ENCODE measurements around the gene AOPEP.

AOPEP gene

DNA sequence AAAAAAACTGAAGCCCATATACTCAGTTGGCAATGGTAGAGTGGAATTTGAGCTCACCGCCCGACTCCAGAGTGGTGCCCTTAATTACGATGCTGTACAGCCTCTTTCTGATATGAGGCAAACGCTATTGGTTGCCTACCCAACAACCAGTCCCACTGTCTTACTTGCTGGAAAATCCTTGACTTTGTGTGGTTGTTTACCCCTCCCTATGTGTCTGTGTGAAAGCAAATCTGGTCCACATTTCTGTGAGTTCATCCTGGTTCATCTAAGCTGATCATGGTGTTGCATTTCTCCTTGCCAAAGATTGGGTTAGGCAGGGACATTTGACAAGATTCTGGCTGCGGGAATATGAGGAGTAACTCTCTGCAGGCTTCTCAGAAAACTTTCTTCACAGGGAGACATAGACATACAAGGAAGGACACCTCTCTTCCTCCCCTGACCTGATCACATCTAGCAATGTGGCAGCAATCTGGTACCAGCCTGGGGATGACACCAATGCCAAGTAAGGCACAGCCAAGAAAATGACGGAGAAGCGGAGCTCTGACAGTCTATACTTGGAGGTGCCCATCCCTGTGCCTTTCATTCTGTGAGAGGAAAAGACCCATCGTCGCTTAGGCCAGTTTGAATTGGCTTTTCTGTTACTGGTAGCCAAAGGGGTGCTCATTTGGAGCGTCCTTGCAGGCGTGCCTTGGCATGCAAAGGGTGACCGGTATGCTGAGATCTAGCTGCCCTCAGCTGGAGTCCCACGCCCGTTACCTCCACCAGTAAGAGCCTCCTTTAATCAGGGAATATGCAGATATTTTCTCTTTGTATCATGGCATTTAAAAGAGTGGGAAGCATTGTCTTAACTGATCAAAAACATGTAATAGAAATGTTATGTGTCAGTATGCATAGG, 124.3 kb downstream of the AOPEP start:
- H3K27me3 ChIP-seq, result no peaks in the 10 kb centered on the region
- H3K4me1 ChIP-seq, result peaks cover 0 to 12% (median 0%) of the 10 kb centered on the region in 4 donors
- TF ChIP-seq, protein P1, sequence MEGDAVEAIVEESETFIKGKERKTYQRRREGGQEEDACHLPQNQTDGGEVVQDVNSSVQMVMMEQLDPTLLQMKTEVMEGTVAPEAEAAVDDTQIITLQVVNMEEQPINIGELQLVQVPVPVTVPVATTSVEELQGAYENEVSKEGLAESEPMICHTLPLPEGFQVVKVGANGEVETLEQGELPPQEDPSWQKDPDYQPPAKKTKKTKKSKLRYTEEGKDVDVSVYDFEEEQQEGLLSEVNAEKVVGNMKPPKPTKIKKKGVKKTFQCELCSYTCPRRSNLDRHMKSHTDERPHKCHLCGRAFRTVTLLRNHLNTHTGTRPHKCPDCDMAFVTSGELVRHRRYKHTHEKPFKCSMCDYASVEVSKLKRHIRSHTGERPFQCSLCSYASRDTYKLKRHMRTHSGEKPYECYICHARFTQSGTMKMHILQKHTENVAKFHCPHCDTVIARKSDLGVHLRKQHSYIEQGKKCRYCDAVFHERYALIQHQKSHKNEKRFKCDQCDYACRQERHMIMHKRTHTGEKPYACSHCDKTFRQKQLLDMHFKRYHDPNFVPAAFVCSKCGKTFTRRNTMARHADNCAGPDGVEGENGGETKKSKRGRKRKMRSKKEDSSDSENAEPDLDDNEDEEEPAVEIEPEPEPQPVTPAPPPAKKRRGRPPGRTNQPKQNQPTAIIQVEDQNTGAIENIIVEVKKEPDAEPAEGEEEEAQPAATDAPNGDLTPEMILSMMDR (IDR thresholded peaks at IDR 0.05), result no peak
- H3K9me3 ChIP-seq, result no peaks in the 10 kb centered on the region
- H3K4me3 ChIP-seq, result no peak overlapping the region
- intact Hi-C loops (cut with DNase I; ENCODE audit: low total_unique reads), result no loop called here
- H3K36me3 ChIP-seq, result no peaks in the 10 kb centered on the region
- H3K27ac ChIP-seq, result no peak overlapping the region
- no peak for DNase-seq

DNA sequence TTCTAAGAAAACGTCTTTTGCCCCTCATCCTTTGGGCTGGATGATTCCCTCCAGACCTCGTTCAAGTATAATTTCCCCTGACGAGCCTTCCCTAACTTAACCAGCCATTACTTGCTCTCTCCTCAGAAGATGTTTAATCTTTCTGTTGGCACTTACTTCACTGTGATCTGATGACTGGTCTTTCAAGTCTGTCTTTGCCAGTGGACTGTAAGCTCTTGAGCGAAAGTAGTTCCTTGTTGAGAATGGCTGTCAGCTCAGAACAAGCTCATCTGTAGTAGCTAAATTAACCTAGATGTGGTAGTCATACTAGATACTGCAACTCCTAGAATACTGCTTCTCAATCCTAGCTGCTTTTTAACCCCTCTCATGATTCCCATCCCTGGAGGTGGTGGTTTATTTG, 125.0 kb downstream of the AOPEP start:
- no peaks in the 10 kb centered on the region for H3K36me3 ChIP-seq
- no peak for DNase-seq
- intact Hi-C loops (cut with DNase I; ENCODE audit: low total_unique reads), result no loop called here
- H3K9me3 ChIP-seq, result no peaks in the 10 kb centered on the region
- TF ChIP-seq, protein P1 (IDR thresholded peaks at IDR 0.05), result no peak
- no peaks in the 10 kb centered on the region for H3K27me3 ChIP-seq
- no peak overlapping the region for H3K4me3 ChIP-seq
- H3K27ac ChIP-seq, result no peak overlapping the region
- peaks cover 0 to 12% (median 0%) of the 10 kb centered on the region in 4 donors for H3K4me1 ChIP-seq

DNA sequence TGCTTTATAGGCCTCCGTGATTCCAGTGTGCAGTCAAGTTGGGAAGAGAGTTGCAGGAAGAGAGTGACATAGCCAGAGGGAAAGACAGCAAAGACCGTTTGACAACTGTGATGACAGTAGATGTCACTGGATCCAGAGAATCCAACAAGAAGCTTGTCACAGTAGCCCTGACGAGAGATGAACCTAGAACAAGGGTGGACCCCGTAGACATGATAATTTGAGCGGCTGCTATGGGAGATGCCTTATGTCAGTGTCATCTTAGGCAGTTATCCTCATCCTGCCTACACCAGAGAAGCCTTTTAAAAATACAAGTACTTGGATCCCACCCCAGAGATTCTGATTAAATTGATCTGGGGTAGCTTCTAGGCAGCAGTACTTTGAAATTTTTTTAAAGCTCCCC, 125.4 kb downstream of the AOPEP start:
- Histone ChIP-seq H3K27me3 (no peaks in the 10 kb centered on the region), H3K9me3 (no peaks in the 10 kb centered on the region), H3K27ac (no peak overlapping the region), H3K4me1 (peaks cover 0 to 12% (median 0%) of the 10 kb centered on the region in 4 donors), H3K36me3 (no peaks in the 10 kb centered on the region), H3K4me3 (no peak overlapping the region)
- TF ChIP-seq, protein P1 (IDR thresholded peaks at IDR 0.05), result no peak
- no peak for DNase-seq
- intact Hi-C loops (cut with DNase I; ENCODE audit: low total_unique reads), result loop anchor here (2.0 kb wide), 1 partner anchor 57 kb away; no protein-coding TSS in a partner anchor

DNA sequence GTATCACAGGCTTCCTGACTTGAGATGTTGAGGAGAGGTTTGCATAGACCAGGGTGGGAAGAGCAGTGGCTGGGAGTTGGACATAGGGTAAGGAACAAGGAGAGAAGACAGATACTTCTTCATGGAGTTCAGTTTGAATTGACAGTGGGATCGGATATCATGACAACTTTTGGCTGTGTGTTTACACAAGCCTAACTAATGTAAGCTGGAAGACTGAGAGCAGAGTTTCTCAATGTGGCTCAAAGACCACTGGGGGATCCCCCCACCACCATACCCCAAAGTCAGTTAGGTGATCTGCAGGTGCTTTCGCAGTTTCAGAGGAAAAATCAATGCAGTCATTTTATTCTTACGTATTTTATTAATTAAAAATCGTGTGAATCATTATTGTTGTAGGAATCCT, 125.9 kb downstream of the AOPEP start:
- no peak for DNase-seq
- Histone ChIP-seq H3K27me3 (no peaks in the 10 kb centered on the region), H3K4me3 (no peak overlapping the region), H3K27ac (no peak overlapping the region), H3K9me3 (no peaks in the 10 kb centered on the region), H3K4me1 (peaks cover 0 to 8% (median 0%) of the 10 kb centered on the region in 4 donors), H3K36me3 (no peaks in the 10 kb centered on the region)
- TF ChIP-seq, protein P1 (IDR thresholded peaks at IDR 0.05), result no peak
- intact Hi-C loops (cut with DNase I; ENCODE audit: low total_unique reads), result loop anchor here (2.0 kb wide), 1 partner anchor 58 kb away; no protein-coding TSS in a partner anchor

DNA sequence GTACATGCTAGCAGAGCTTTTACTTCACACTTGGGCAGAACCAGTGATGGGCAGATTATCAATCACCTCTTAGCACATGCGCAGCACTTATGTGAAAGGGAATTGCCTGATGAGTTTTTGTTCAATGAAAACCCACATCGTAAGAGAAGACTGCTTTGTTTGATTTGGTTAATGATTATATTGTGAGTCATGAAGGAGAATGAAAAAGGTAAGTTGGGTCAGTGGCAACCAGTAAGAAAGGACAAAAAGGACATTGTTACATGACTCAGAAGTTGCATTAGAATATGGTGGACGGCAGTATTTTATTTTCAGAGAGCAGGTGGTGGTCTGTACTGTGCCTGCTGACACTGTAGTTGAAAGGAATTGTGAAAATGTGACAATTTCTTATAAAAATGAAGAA, 127.4 kb downstream of the AOPEP start:
- TF ChIP-seq, protein P1 (IDR thresholded peaks at IDR 0.05), result no peak
- intact Hi-C loops (cut with DNase I; ENCODE audit: low total_unique reads), result loop anchor here (2.0 kb wide), 1 partner anchor 59 kb away; no protein-coding TSS in a partner anchor
- no peaks in the 10 kb centered on the region for H3K9me3 ChIP-seq

More for the DNA sequence above, 127.4 kb downstream of the AOPEP start:
- Histone ChIP-seq H3K27ac (no peak overlapping the region), H3K4me1 (no peaks in the 10 kb centered on the region), H3K4me3 (no peak overlapping the region), H3K36me3 (no peaks in the 10 kb centered on the region), H3K27me3 (no peaks in the 10 kb centered on the region)
- DNase-seq, result no peak

All from tibial artery (tissue), 4 donors.